A172 (cell line): ENCODE results near the gene C6orf132. TPM values are rescaled to one million over a fixed set of nuclear protein-coding genes. Genes with fewer than 3 reads are reported as not detected.

Experiments used
- DNase-seq: peaks from one replicate; pipeline ENCODE4 v3.0.0-alpha.2; 2015; ENCODE audit warnings: low spot score
- total RNA-seq: library from RNA; depleted of rRNA; stranded (reverse); fragments of >200 nt; shearing (Covaris generic); gene quantifications from 2 replicates; pipeline ENCODE4 v1.2.3, GENCODE V29; 2014; rRNA removed

C6orf132 gene
- total RNA-seq, 1 experiment from 2014 or later = not detected

- no peak for DNase-seq
These were observed 64.0 kb downstream of the C6orf132 start for GRCh38 chr6:42078386-42078785.

- DNase-seq = peak; percentile 59
These were observed 67.1 kb downstream of the C6orf132 start for GRCh38 chr6:42075159-42075838.

GRCh38 chr6:42073287-42073686, 69.1 kb downstream of the C6orf132 start:
- no peak for DNase-seq

- DNase-seq = no peak
These were observed 70.4 kb downstream of the C6orf132 start for GRCh38 chr6:42071881-42072583.

GRCh38 chr6:42068872-42069522, 73.4 kb downstream of the C6orf132 start:
- no peak for DNase-seq

GRCh38 chr6:42068173-42068572, 74.2 kb downstream of the C6orf132 start:
- DNase-seq = no peak

- DNase-seq = no peak
These were observed 76.2 kb downstream of the C6orf132 start for GRCh38 chr6:42066156-42066675.

GRCh38 chr6:42059743-42060142, 82.7 kb downstream of the C6orf132 start:
- DNase-seq = no peak

GRCh38 chr6:42053601-42054000, 88.8 kb downstream of the C6orf132 start:
- DNase-seq = no peak

- DNase-seq = no peak
These were observed 91.2 kb downstream of the C6orf132 start for GRCh38 chr6:42051268-42051653.

Other genes with a start within 250 kb of the C6orf132 start
- 0.74 and 1.1 TPM in 2 replicates for gene USP49, start 247.2 kb downstream of the C6orf132 start, total RNA-seq
- gene MED20, start 221.5 kb downstream of the C6orf132 start, total RNA-seq = 31.1 and 32.0 TPM in 2 replicates
- 14.1 and 17.5 TPM in 2 replicates for gene BYSL, start 221.1 kb downstream of the C6orf132 start, total RNA-seq
- gene CCND3, start 200.8 kb downstream of the C6orf132 start, total RNA-seq = 46.6 and 51.7 TPM in 2 replicates
- gene TAF8, start 92.1 kb downstream of the C6orf132 start, total RNA-seq = 14.5 and 20.4 TPM in 2 replicates
- not detected in 2 replicates for gene GUCA1A, start 30.7 kb upstream of the C6orf132 start, total RNA-seq
- gene GUCA1B, start 52.3 kb upstream of the C6orf132 start, total RNA-seq = not detected in 2 replicates
- gene MRPS10, start 75.2 kb upstream of the C6orf132 start, total RNA-seq = 93.5 and 95.1 TPM in 2 replicates